Measurements from ENCODE around the gene PEX5. TPM values are rescaled to one million over a fixed set of nuclear protein-coding genes. Genes with fewer than 3 reads are reported as not detected.

The PEX5 gene
- total and polyA plus RNA-seq, 2 of the 8 experiments (the other 6 are each of a cell fraction or from before 2014, with no cell fraction given) = 16.8 to 50.5 TPM

- no peaks in the 10 kb centered on the region for H3K79me2 ChIP-seq (ENCODE audit: control insufficient read depth in 1 of 2, insufficient read depth in 2 of 2, low read length in 2 of 2)
- H4K5ac ChIP-seq (ENCODE audit: insufficient read length, low read depth, low read length) = no peak overlapping the region
- no peaks in the 10 kb centered on the region for H3K9me3 ChIP-seq (ENCODE audit: insufficient read depth in 2 of 2, low read depth in 1 of 2, low read length in 1 of 2)
- H2AK5ac ChIP-seq (ENCODE audit: low read depth, low read length) = no peak overlapping the region
- H2BK120ac ChIP-seq (replicated peaks; ENCODE audit: low read depth, low read length) = no peak overlapping the region
- no peak overlapping the region for H3K4me3 ChIP-seq (ENCODE audit: extremely low read depth in 1 of 4, insufficient read depth in 2 of 4, low read depth in 3 of 4, low read length in 4 of 4)
- WGBS, 2 experiments (ENCODE audit: extremely low coverage in 1 of 2, insufficient coverage in 1 of 2, insufficient read length in 1 of 2, insufficient replicate concordance in 2 of 2, low coverage in 1 of 2, low lambda C conversion rate in 2 of 2, missing lambda C conversion rate in 1 of 2) = 92% methylated on average over 1 of the region's 1 CpG; no CpG with 5 or more reads in 1 of the 2 experiments
- ChIA-PET POLR2A (ENCODE audit: partially characterized antibody) (no interaction called here), CTCF (ENCODE audit: partially characterized antibody) (no interaction called here)
- no peak overlapping the region for H3K56ac ChIP-seq (replicated peaks; ENCODE audit: insufficient read length, low read depth, low read length)
- H3K9ac ChIP-seq (replicated peaks in 1 of 4; ENCODE audit: extremely low read depth in 1 of 4, low read depth in 3 of 4, low read length in 3 of 4) = no peak overlapping the region
- H3K14ac ChIP-seq (ENCODE audit: insufficient read length) = no peak overlapping the region
- no peak overlapping the region for H3K18ac ChIP-seq (ENCODE audit: extremely low read depth, low read length)
- H2BK15ac ChIP-seq (ENCODE audit: low read length) = no peak overlapping the region
- H3K23ac ChIP-seq (ENCODE audit: insufficient read length) = no peak overlapping the region
- no peaks in the 10 kb centered on the region for H4K20me1 ChIP-seq (replicated peaks in 1 of 2; ENCODE audit: control insufficient read depth in 1 of 2, insufficient read depth in 2 of 2, low read length in 2 of 2)
- H2BK20ac ChIP-seq (ENCODE audit: low read length) = no peak overlapping the region
- H3K4me1 ChIP-seq (replicated peaks in 1 of 4; ENCODE audit: control insufficient read depth in 3 of 4, insufficient read depth in 4 of 4, low read length in 3 of 4) = no peaks in the 10 kb centered on the region
- H4K91ac ChIP-seq (replicated peaks; ENCODE audit: insufficient read length, low read length) = no peak overlapping the region
- H3K27ac ChIP-seq (ENCODE audit: low read depth, low read length) = no peak overlapping the region
- H4K8ac ChIP-seq (ENCODE audit: extremely low read depth, insufficient read depth, low read length) = no peak overlapping the region
- no peak overlapping the region for H3K4me2 ChIP-seq (ENCODE audit: insufficient read depth in 1 of 2, low read depth in 2 of 2, low read length in 2 of 2)
- no peak overlapping the region for H2BK5ac ChIP-seq (ENCODE audit: low read depth, low read length)
- no peak overlapping the region for H2BK12ac ChIP-seq (ENCODE audit: low read depth, low read length)
- DNase-seq (ENCODE audit: low read depth in 1 of 2, low spot score in 2 of 2) (no peak), FAIRE-seq (no peak)
- no peak overlapping the region for H3K4ac ChIP-seq (replicated peaks; ENCODE audit: insufficient read length, low read depth, low read length)
- no peak overlapping the region for H2AFZ ChIP-seq (ENCODE audit: low read length)
- H3K23me2 ChIP-seq (ENCODE audit: low read depth, low read length) = no peaks in the 10 kb centered on the region
- no peaks in the 10 kb centered on the region for H3K36me3 ChIP-seq (ENCODE audit: control insufficient read depth in 2 of 4, insufficient read depth in 4 of 4, low read length in 3 of 4)
- no peaks in the 10 kb centered on the region for H3K27me3 ChIP-seq (replicated peaks in 1 of 4; ENCODE audit: control insufficient read depth in 3 of 4, extremely low read depth in 1 of 4, insufficient read depth in 3 of 4, low read length in 3 of 4)
- H3K79me1 ChIP-seq (ENCODE audit: low read depth, low read length) = no peaks in the 10 kb centered on the region
- TF ChIP-seq HDAC2 (IDR thresholded peaks at IDR 0.05; ENCODE audit: borderline replicate concordance in 1 of 2, low read depth in 2 of 2, low read length in 2 of 2) = no peak
- TF ChIP-seq SIX5 (IDR thresholded peaks at IDR 0.05; ENCODE audit: low read depth, low read length) = no peak
- no peak for TF ChIP-seq HDAC6 (IDR thresholded peaks at IDR 0.05; ENCODE audit: low read depth, low read length)
- no peak for TF ChIP-seq SP2 (IDR thresholded peaks at IDR 0.05; ENCODE audit: low read length)
- no peak for TF ChIP-seq E2F6 (IDR thresholded peaks at IDR 0.05)
- no peak for TF ChIP-seq EZH2 (IDR thresholded peaks at IDR 0.05; ENCODE audit: low read depth, low read length, severe bottlenecking)
- TF ChIP-seq KDM5A (IDR thresholded peaks at IDR 0.05; ENCODE audit: low read length) = no peak
- no peak for TF ChIP-seq SRF (IDR thresholded peaks at IDR 0.05; ENCODE audit: low read depth, low read length)
- no peak for TF ChIP-seq RXRA (IDR thresholded peaks at IDR 0.05; ENCODE audit: insufficient read depth, low read depth, low read length)
- no peak for TF ChIP-seq SP4 (IDR thresholded peaks at IDR 0.05; ENCODE audit: low read length)
- no peak for TF ChIP-seq TEAD4 (IDR thresholded peaks at IDR 0.05; ENCODE audit: low read depth, low read length)
- TF ChIP-seq MAFK (IDR thresholded peaks at IDR 0.05; ENCODE audit: low read depth, low read length) = no peak
- TF ChIP-seq TCF12 (IDR thresholded peaks at IDR 0.05; ENCODE audit: low read depth, low read length) = no peak
- TF ChIP-seq JUND (IDR thresholded peaks at IDR 0.05; ENCODE audit: low read length) = no peak
- TF ChIP-seq TBP (IDR thresholded peaks at IDR 0.05; ENCODE audit: low read depth, low read length) = no peak
- no peak for TF ChIP-seq BRCA1 (IDR thresholded peaks at IDR 0.05; ENCODE audit: low read depth, low read length)
Observed at GRCh38 chr12:7259060-7259459, 69.6 kb downstream of the PEX5 start.
